HepG2 (cell line): ENCODE data around the gene LRIT1. TPM values are rescaled to one million over a fixed set of nuclear protein-coding genes. Genes with fewer than 3 reads are reported as not detected.

ENCODE experiments used
- ATAC-seq: fragments of 200-7000 bp; cut with Tn5 transposase; 3 replicates; pipeline ENCODE4 v1.9.1; 2020; ENCODE audit warnings: mild to moderate bottlenecking, moderate library complexity
- BruUV-seq: library from RNA; stranded (reverse); fragments of 400-500 nt; replicated peaks from 2 replicates; lab custom pipeline; 2021; lab: Mats Ljungman, UMichigan
- CTCF ChIA-PET: fragments of 300-600 bp; formaldehyde crosslinking; extraction: SDS; loops from one replicate; lab custom pipeline; 2021; ENCODE audit warnings: low total read pairs, inconsistent platforms, low intra/inter-chr PET ratio; lab: Yijun Ruan, JAX
- POLR2A ChIA-PET: fragments of 350-600 bp; sonication (Branson Sonifier 250); formaldehyde crosslinking; loops from one replicate; lab custom pipeline; 2020; ENCODE audit warnings: antibody characterized with exemption, inconsistent platforms; lab: Yijun Ruan, JAX
- DNase-seq: peaks from one replicate; pipeline ENCODE4 v3.0.0-alpha.2; 2015; ENCODE audit warnings: low spot score
- FAIRE-seq: peaks from 3 replicates; lab custom pipeline; 2011; peaks lifted over from hg19 to GRCh38; lab: Jason Lieb, UNC
- H2AFZ ChIP-seq: one replicate; pipeline ENCODE4 v1.6.1; 2011; ENCODE audit warnings: low read length, inconsistent platforms
- H3K27ac ChIP-seq: fragments of 300-600 bp; 3 replicates; pipeline ENCODE4 v1.8.0; 2011; ENCODE audit warnings: mixed run types, mild to moderate bottlenecking, mixed read lengths, low read length, inconsistent platforms; ENCODE audit not compliant: insufficient read depth; ENCODE audit errors: extremely low read length
- H3K27me3 ChIP-seq, 2 experiments: fragments of 200-600 bp in 1 of 2; 2 replicates in 1 of 2; 3 replicates in 1 of 2; pipeline versions ENCODE4 v1.6.0 to v1.8.0; 2011; ENCODE audit warnings: low read length in 2 of 2, mild to moderate bottlenecking in 2 of 2, moderate library complexity in 2 of 2, inconsistent platforms in 1 of 2; ENCODE audit not compliant: insufficient read depth in 2 of 2, control insufficient read depth in 1 of 2
- H3K36me3 ChIP-seq, 2 experiments: fragments of 200-600 bp in 1 of 2; replicated peaks in 1 of 2; 2 replicates in 1 of 2; 3 replicates in 1 of 2; pipeline versions ENCODE4 v1.5.1 to v1.8.0; 2011; ENCODE audit warnings: low read length in 2 of 2, inconsistent platforms in 1 of 2; ENCODE audit not compliant: insufficient read depth in 2 of 2, control insufficient read depth in 1 of 2
- H3K4me1 ChIP-seq: 2 replicates; pipeline ENCODE4 v1.5.1; 2012; ENCODE audit warnings: low read length, inconsistent platforms; ENCODE audit not compliant: insufficient read depth
- H3K4me2 ChIP-seq: 2 replicates; pipeline ENCODE4 v1.6.0; 2011; ENCODE audit warnings: low read depth, low read length, inconsistent platforms
- H3K4me3 ChIP-seq, 3 experiments: fragments of 200-600 bp in 1 of 3; sonication (generic), shearing (Covaris generic) in 1 of 3; replicated peaks in 1 of 3; 2 replicates each; pipeline ENCODE4 v1.5.1; 2011 to 2016; ENCODE audit warnings: low read length in 3 of 3, inconsistent platforms in 2 of 3, low read depth in 2 of 3, mild to moderate bottlenecking in 2 of 3, control low read depth in 1 of 3, mixed read lengths in 1 of 3; ENCODE audit not compliant: insufficient read depth in 1 of 3
- H3K79me2 ChIP-seq: one replicate; pipeline ENCODE4 v1.6.1; 2011; ENCODE audit warnings: low read length, inconsistent platforms; ENCODE audit not compliant: insufficient read depth
- H3K9ac ChIP-seq: 2 replicates; pipeline ENCODE4 v1.6.0; 2011; ENCODE audit warnings: mild to moderate bottlenecking, low read depth, low read length, inconsistent platforms; ENCODE audit not compliant: insufficient read depth
- H3K9me3 ChIP-seq: 2 replicates; pipeline ENCODE4 v1.5.1; 2012; ENCODE audit warnings: mild to moderate bottlenecking, low read length
- H4K20me1 ChIP-seq: 2 replicates; pipeline ENCODE4 v1.6.0; 2011; ENCODE audit warnings: inconsistent platforms, mild to moderate bottlenecking, low read length, moderate library complexity; ENCODE audit not compliant: insufficient read depth
- FOXJ3 ChIP-seq: sonication (generic); formaldehyde crosslinking; IDR thresholded peaks from 2 replicates; pipeline ENCODE4 v1.4.0; 2020; ENCODE audit warnings: missing genetic modification reagents, mild to moderate bottlenecking, borderline replicate concordance
- KAT8 ChIP-seq: IDR thresholded peaks from 2 replicates; pipeline ENCODE4 v1.6.1; 2016; ENCODE audit warnings: missing genetic modification reagents, missing compliant biosample characterization
- RFX1 ChIP-seq: fragments of 450-650 bp; IDR thresholded peaks from 2 replicates; pipeline ENCODE4 v1.6.1; 2017
- SNAPC2 ChIP-seq: sonication (generic); formaldehyde crosslinking; IDR thresholded peaks from 2 replicates; pipeline ENCODE4 v1.8.1; 2022; ENCODE audit warnings: mild to moderate bottlenecking, missing genetic modification reagents
- WIZ ChIP-seq: sonication (generic); formaldehyde crosslinking; IDR thresholded peaks from 2 replicates; pipeline ENCODE4 v1.5.1; 2020; ENCODE audit warnings: mild to moderate bottlenecking, missing genetic modification reagents
- ZFY ChIP-seq: sonication (generic); formaldehyde crosslinking; IDR thresholded peaks from 2 replicates; pipeline ENCODE4 v1.4.0; 2020; ENCODE audit warnings: missing genetic modification reagents
- ZNF20 ChIP-seq: sonication (generic); formaldehyde crosslinking; IDR thresholded peaks from 2 replicates; pipeline ENCODE4 v1.4.0; 2020; ENCODE audit warnings: mild to moderate bottlenecking, moderate library complexity, missing genetic modification reagents
- ZNF747 ChIP-seq: sonication (generic); formaldehyde crosslinking; IDR thresholded peaks from 2 replicates; pipeline ENCODE4 v1.8.1; 2023; ENCODE audit warnings: missing genetic modification reagents, mild to moderate bottlenecking, borderline replicate concordance
- ZNF777 ChIP-seq: sonication (generic); formaldehyde crosslinking; IDR thresholded peaks from 2 replicates; pipeline ENCODE4 v1.4.0; 2020; ENCODE audit warnings: missing genetic modification reagents
- WGBS: methylation state at CpG from one replicate; pipeline ENCODE4 v1.1.6; 2017; ENCODE audit warnings: low lambda C conversion rate; 5-methylcytosine and 5-hydroxymethylcytosine counted together
- in situ Hi-C: cut with HindIII; loops from 2 replicates; pipeline ENCODE4 v1.10.0; 2017; ENCODE audit warnings: low pct_unique_long_range_greater_than_20kb; ENCODE audit not compliant: extremely low pct_ligation_motif_present
- intact Hi-C: fragments of 100-400 bp; cut with micrococcal nuclease; formaldehyde crosslinking; loops from one replicate; pipeline ENCODE4 v1.10.0; 2022; ENCODE audit not compliant: unreplicated experiment
- polyA plus RNA-seq, 8 experiments: library from polyadenylated mRNA; depleted of rRNA in 3 of 8; stranded (reverse) in 7 of 8; unstranded in 1 of 8; fragments of >200 nt; fragmentation: Illumina TruSeq in 4 of 8; extraction: Trizol in 4 of 8; gene quantifications; 2 replicates each; pipeline versions ENCODE4 v1.2.1 to v1.2.3, GENCODE V29; 2011 to 2016; ENCODE audit warnings: low read depth in 4 of 8, missing spikeins in 1 of 8, mixed read lengths in 1 of 8; ENCODE audit not compliant: insufficient read depth in 1 of 8
- total RNA-seq, 5 experiments: library from RNA; depleted of rRNA; stranded (reverse); fragments of >200 nt; fragmentation: Illumina TruSeq; extraction: Trizol; gene quantifications; 2 replicates each; pipeline ENCODE4 v1.2.3, GENCODE V29; 2016; ENCODE audit warnings: low read depth in 1 of 5
- TF ChIP-seq, protein P1 (sequence below): sonication (generic); formaldehyde crosslinking; IDR thresholded peaks from 2 replicates; pipeline ENCODE4 v1.5.1; 2020; ENCODE audit warnings: missing genetic modification reagents, mild to moderate bottlenecking, borderline replicate concordance
- TF ChIP-seq, protein P2 (sequence below): sonication (generic); formaldehyde crosslinking; IDR thresholded peaks from 2 replicates; pipeline ENCODE4 v1.4.0; 2020; ENCODE audit warnings: missing genetic modification reagents, borderline replicate concordance
- TF ChIP-seq, protein P3 (sequence below): sonication (generic); formaldehyde crosslinking; IDR thresholded peaks from 2 replicates; pipeline ENCODE4 v1.4.0; 2020; ENCODE audit warnings: mild to moderate bottlenecking, missing genetic modification reagents
- TF ChIP-seq, protein P4 (sequence below): sonication (generic); formaldehyde crosslinking; conservative IDR thresholded peaks from 2 replicates; pipeline ENCODE4 v1.4.0; 2020; ENCODE audit warnings: mild to moderate bottlenecking, missing genetic modification reagents, moderate library complexity
- TF ChIP-seq, protein P5 (sequence below): IDR thresholded peaks from 2 replicates; pipeline ENCODE4 v1.6.1; 2016
- TF ChIP-seq, protein P6 (sequence below): IDR thresholded peaks from 2 replicates; pipeline ENCODE4 v1.6.1; 2016; ENCODE audit warnings: mild to moderate bottlenecking, missing biosample characterization, missing genetic modification reagents

Gene LRIT1
- total and polyA plus RNA-seq, 2 of the 13 experiments (the other 11 are each of a cell fraction or from before 2014, with no cell fraction given): not detected

DNA sequence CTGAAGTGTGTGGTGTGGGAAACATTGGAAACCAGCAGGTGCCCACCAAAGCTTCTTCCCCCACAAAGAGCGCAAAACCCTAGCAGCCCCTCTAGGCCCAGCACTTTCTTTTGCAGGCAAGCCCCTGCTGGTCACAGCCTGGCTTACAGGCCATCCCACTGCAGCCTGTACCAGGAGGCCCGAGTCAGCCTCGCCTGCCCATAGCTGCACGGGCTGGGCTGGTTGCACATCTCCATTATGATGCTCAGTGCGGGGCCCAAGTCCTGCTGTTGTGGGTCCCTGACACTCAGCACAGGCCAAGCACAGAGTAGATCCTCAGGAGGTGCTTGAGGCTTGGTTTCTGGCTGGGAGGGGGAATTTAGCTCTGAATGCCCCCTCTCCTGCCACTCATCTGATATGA is 39.0 kb downstream of the LRIT1 start:
- CTCF ChIA-PET: no interaction called here
- Histone ChIP-seq H3K4me1 (no peaks in the 10 kb centered on the region), H3K9me3 (no peaks in the 10 kb centered on the region), H3K27me3 (peaks cover 4 to 28% of the 10 kb centered on the region in 2 experiments; a peak in 3 of 5 replicates), H4K20me1 (no peaks in the 10 kb centered on the region), H3K4me2 (no peak overlapping the region), H3K36me3 (no peaks in the 10 kb centered on the region), H3K9ac (no peak overlapping the region), H3K79me2 (no peaks in the 10 kb centered on the region), H3K27ac (no peak overlapping the region), H3K4me3 (no peak overlapping the region), H2AFZ (no peak overlapping the region)
- FAIRE-seq: no peak
- in situ Hi-C loops (no loop called here), intact Hi-C loops (no loop called here)
- ATAC-seq: peak; percentile 61
- POLR2A ChIA-PET: no interaction called here
- WGBS: 26% methylated on average over 4 of the region's 5 CpGs
- no peak for DNase-seq
- BruUV-seq: no TSS peak
- TF ChIP-seq ZNF747 (CRISPR knock-in tag) (no peak), FOXJ3 (CRISPR knock-in tag) (no peak), ZFY (CRISPR knock-in tag) (no peak), ZNF777 (CRISPR knock-in tag) (no peak), RFX1 (no peak), KAT8 (no peak), ZNF20 (CRISPR knock-in tag) (no peak), SNAPC2 (no peak), WIZ (CRISPR knock-in tag) (no peak)
- TF ChIP-seq, protein P1, sequence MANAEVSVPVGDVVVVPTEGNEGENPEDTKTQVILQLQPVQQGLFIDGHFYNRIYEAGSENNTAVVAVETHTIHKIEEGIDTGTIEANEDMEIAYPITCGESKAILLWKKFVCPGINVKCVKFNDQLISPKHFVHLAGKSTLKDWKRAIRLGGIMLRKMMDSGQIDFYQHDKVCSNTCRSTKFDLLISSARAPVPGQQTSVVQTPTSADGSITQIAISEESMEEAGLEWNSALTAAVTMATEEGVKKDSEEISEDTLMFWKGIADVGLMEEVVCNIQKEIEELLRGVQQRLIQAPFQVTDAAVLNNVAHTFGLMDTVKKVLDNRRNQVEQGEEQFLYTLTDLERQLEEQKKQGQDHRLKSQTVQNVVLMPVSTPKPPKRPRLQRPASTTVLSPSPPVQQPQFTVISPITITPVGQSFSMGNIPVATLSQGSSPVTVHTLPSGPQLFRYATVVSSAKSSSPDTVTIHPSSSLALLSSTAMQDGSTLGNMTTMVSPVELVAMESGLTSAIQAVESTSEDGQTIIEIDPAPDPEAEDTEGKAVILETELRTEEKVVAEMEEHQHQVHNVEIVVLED: no peak
- TF ChIP-seq, protein P2, sequence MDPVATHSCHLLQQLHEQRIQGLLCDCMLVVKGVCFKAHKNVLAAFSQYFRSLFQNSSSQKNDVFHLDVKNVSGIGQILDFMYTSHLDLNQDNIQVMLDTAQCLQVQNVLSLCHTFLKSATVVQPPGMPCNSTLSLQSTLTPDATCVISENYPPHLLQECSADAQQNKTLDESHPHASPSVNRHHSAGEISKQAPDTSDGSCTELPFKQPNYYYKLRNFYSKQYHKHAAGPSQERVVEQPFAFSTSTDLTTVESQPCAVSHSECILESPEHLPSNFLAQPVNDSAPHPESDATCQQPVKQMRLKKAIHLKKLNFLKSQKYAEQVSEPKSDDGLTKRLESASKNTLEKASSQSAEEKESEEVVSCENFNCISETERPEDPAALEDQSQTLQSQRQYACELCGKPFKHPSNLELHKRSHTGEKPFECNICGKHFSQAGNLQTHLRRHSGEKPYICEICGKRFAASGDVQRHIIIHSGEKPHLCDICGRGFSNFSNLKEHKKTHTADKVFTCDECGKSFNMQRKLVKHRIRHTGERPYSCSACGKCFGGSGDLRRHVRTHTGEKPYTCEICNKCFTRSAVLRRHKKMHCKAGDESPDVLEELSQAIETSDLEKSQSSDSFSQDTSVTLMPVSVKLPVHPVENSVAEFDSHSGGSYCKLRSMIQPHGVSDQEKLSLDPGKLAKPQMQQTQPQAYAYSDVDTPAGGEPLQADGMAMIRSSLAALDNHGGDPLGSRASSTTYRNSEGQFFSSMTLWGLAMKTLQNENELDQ (CRISPR knock-in tag): no peak
- TF ChIP-seq, protein P3, sequence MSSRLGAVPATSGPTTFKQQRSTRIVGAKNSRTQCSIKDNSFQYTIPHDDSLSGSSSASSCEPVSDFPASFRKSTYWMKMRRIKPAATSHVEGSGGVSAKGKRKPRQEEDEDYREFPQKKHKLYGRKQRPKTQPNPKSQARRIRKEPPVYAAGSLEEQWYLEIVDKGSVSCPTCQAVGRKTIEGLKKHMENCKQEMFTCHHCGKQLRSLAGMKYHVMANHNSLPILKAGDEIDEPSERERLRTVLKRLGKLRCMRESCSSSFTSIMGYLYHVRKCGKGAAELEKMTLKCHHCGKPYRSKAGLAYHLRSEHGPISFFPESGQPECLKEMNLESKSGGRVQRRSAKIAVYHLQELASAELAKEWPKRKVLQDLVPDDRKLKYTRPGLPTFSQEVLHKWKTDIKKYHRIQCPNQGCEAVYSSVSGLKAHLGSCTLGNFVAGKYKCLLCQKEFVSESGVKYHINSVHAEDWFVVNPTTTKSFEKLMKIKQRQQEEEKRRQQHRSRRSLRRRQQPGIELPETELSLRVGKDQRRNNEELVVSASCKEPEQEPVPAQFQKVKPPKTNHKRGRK (CRISPR knock-in tag): no peak
- TF ChIP-seq, protein P4, sequence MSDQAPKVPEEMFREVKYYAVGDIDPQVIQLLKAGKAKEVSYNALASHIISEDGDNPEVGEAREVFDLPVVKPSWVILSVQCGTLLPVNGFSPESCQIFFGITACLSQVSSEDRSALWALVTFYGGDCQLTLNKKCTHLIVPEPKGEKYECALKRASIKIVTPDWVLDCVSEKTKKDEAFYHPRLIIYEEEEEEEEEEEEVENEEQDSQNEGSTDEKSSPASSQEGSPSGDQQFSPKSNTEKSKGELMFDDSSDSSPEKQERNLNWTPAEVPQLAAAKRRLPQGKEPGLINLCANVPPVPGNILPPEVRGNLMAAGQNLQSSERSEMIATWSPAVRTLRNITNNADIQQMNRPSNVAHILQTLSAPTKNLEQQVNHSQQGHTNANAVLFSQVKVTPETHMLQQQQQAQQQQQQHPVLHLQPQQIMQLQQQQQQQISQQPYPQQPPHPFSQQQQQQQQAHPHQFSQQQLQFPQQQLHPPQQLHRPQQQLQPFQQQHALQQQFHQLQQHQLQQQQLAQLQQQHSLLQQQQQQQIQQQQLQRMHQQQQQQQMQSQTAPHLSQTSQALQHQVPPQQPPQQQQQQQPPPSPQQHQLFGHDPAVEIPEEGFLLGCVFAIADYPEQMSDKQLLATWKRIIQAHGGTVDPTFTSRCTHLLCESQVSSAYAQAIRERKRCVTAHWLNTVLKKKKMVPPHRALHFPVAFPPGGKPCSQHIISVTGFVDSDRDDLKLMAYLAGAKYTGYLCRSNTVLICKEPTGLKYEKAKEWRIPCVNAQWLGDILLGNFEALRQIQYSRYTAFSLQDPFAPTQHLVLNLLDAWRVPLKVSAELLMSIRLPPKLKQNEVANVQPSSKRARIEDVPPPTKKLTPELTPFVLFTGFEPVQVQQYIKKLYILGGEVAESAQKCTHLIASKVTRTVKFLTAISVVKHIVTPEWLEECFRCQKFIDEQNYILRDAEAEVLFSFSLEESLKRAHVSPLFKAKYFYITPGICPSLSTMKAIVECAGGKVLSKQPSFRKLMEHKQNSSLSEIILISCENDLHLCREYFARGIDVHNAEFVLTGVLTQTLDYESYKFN: no peak
- TF ChIP-seq, protein P5, sequence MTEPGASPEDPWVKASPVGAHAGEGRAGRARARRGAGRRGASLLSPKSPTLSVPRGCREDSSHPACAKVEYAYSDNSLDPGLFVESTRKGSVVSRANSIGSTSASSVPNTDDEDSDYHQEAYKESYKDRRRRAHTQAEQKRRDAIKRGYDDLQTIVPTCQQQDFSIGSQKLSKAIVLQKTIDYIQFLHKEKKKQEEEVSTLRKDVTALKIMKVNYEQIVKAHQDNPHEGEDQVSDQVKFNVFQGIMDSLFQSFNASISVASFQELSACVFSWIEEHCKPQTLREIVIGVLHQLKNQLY (CRISPR knock-in tag): no peak
- TF ChIP-seq, protein P6, sequence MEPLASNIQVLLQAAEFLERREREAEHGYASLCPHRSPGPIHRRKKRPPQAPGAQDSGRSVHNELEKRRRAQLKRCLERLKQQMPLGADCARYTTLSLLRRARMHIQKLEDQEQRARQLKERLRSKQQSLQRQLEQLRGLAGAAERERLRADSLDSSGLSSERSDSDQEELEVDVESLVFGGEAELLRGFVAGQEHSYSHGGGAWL (CRISPR knock-in tag): no peak
